Activated naive CD8-positive, alpha-beta T cell treated with anti-CD3 and anti-CD28 coated beads, Interleukin-2, amount 50 U/mL, for 16 hours (primary cell): ENCODE results near the gene POLD2.

ENCODE experiments used
- DNase-seq: peaks from one replicate; pipeline ENCODE4 v3.0.0-alpha.2; 2020; ENCODE audit warnings: low read depth, low spot score

Gene POLD2

GRCh38 chr7:44102846-44103565 is 20.3 kb downstream of the POLD2 start:
- DNase-seq, result no peak

- DNase-seq, result no peak
These were observed 21.1 kb downstream of the POLD2 start for GRCh38 chr7:44101966-44102845.

GRCh38 chr7:44101303-44101965 is 21.9 kb downstream of the POLD2 start:
- no peak for DNase-seq

- no peak for DNase-seq
These were observed 22.7 kb downstream of the POLD2 start for GRCh38 chr7:44100458-44101302.

- no peak for DNase-seq
These were observed 23.7 kb downstream of the POLD2 start for GRCh38 chr7:44099669-44100068.

- no peak for DNase-seq
These were observed 25.0 kb downstream of the POLD2 start for GRCh38 chr7:44098092-44099068.

- DNase-seq, result no peak
These were observed 26.1 kb downstream of the POLD2 start for GRCh38 chr7:44097064-44097932.

GRCh38 chr7:44096326-44096881 is 26.9 kb downstream of the POLD2 start:
- no peak for DNase-seq

GRCh38 chr7:44095781-44096180 is 27.6 kb downstream of the POLD2 start:
- DNase-seq, result no peak

- DNase-seq, result no peak
These were observed 28.3 kb downstream of the POLD2 start for GRCh38 chr7:44094883-44095592.

GRCh38 chr7:44094365-44094764 is 29.0 kb downstream of the POLD2 start:
- no peak for DNase-seq

- DNase-seq, result no peak
These were observed 30.2 kb downstream of the POLD2 start for GRCh38 chr7:44093102-44093641.

- no peak for DNase-seq
These were observed 35.2 kb downstream of the POLD2 start for GRCh38 chr7:44087911-44088838.

GRCh38 chr7:44086627-44087026 is 36.7 kb downstream of the POLD2 start:
- no peak for DNase-seq

GRCh38 chr7:44085546-44085945 is 37.8 kb downstream of the POLD2 start:
- no peak for DNase-seq

GRCh38 chr7:44084701-44085100 is 38.6 kb downstream of the POLD2 start:
- no peak for DNase-seq

- DNase-seq, result no peak
These were observed 39.6 kb downstream of the POLD2 start for GRCh38 chr7:44083796-44084195.
